Naive thymus-derived CD8-positive, alpha-beta T cell (primary cell): ENCODE data around the gene PSMB2. TPM values are rescaled to one million over a fixed set of nuclear protein-coding genes. Genes with fewer than 3 reads are reported as not detected.

Source experiments
- ATAC-seq, 2 donors: fragments of 150-1000 bp; cut with Tn5 transposase in 1 of 2; sonication (Bioruptor Pico), chemical (Tn5 transposase) in 1 of 2; 1 replicate in 1 of 2; 2 replicates in 1 of 2; pipeline ENCODE4 v1.10.0; 2021; ENCODE audit warnings: mild to moderate bottlenecking in 2 of 2, moderate library complexity in 2 of 2
- POLR2A ChIA-PET: fragments of 350-600 bp; sonication (Branson Sonifier 250); formaldehyde crosslinking; loops from one replicate; lab custom pipeline; 2021; ENCODE audit warnings: antibody characterized with exemption; lab: Charles Lee
- DNase-seq, 10 donors: peaks; one replicate each; pipeline versions ENCODE4 v3.0.0 to v3.0.0-alpha.2; 2020 to 2022
- H3K27ac Mint-ChIP-seq, 10 donors: one replicate each; pipeline ENCODE4 v1.8.0; 2020 to 2022; ENCODE audit warnings: mild to moderate bottlenecking in 10 of 10, mixed read lengths in 10 of 10, moderate library complexity in 4 of 10, inconsistent platforms in 1 of 10
- H3K27me3 Mint-ChIP-seq, 5 donors: one replicate each; pipeline ENCODE4 v1.8.0; 2021 to 2022; ENCODE audit warnings: mixed read lengths in 5 of 5
- H3K36me3 Mint-ChIP-seq, 3 donors: one replicate each; pipeline ENCODE4 v1.8.0; 2020 to 2022; ENCODE audit warnings: mixed read lengths in 3 of 3, mild to moderate bottlenecking in 2 of 3, inconsistent platforms in 1 of 3
- H3K4me1 Mint-ChIP-seq, 4 donors: one replicate each; pipeline ENCODE4 v1.8.0; 2021 to 2022; ENCODE audit warnings: mixed read lengths in 4 of 4
- H3K4me3 Mint-ChIP-seq, 10 donors: one replicate each; pipeline ENCODE4 v1.8.0; 2020 to 2022; ENCODE audit warnings: mild to moderate bottlenecking in 10 of 10, mixed read lengths in 10 of 10, moderate library complexity in 6 of 10, inconsistent platforms in 1 of 10
- H3K9me3 Mint-ChIP-seq, 9 donors: one replicate each; pipeline ENCODE4 v1.8.0; 2020 to 2022; ENCODE audit warnings: mixed read lengths in 9 of 9, mild to moderate bottlenecking in 3 of 9, inconsistent platforms in 1 of 9, moderate library complexity in 1 of 9
- polyA plus RNA-seq, 3 donors: library from polyadenylated mRNA; unstranded; fragments of 300-500 nt; fragmentation: Illumina TruSeq; gene quantifications; one replicate each; pipeline ENCODE4 v1.2.3, GENCODE V29; 2021
- total RNA-seq, 8 experiments: library from RNA in 2 of 8; stranded (reverse) in 2 of 8; gene quantifications; one replicate each; pipeline ENCODE4 v1.2.3 and lab custom pipeline; 2021 to 2026

Gene PSMB2
- total and polyA plus RNA-seq, 5 experiments from 2014 or later, result 26.1 to 72.5 (median 60.3) TPM

DNA sequence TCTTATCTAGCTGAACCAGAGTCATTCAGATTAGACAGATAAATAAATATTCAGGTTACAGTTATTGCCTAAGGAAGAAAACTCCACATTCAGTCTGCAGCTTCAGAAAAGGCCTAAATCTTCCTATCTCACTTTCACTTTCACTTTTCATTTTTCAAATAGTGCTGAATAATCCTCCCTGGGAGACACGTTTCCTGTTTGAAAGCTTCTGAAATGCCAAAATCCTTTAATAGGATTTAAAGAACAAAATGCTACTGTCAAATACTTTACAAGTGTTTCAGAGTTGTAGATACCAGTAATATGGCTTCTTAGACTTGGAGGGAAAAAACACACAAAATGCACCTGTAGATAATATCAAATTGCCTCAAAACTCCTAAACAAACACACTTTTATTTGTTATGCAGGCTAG, 3.9 kb downstream of the PSMB2 start:
- no peak for ATAC-seq
- peak in 3 of 10 donors; percentile 21 to 33 (median 27) for DNase-seq
- POLR2A ChIA-PET, result no interaction called here
- peak overlapping the region; percentile 58 to 84 (median 76) for H3K4me3 Mint-ChIP-seq
- peaks cover 11 to 40% (median 13%) of the 10 kb centered on the region in 3 donors for H3K36me3 Mint-ChIP-seq
- H3K4me1 Mint-ChIP-seq, result peaks cover 15 to 47% (median 38%) of the 10 kb centered on the region in 4 donors
- no peaks in the 10 kb centered on the region for H3K9me3 Mint-ChIP-seq
- H3K27ac Mint-ChIP-seq, result peak overlapping the region in 9 of 10 donors; percentile 72 to 92 (median 86)
- H3K27me3 Mint-ChIP-seq, result peaks cover 0 to 2% (median 0%) of the 10 kb centered on the region in 5 donors

DNA sequence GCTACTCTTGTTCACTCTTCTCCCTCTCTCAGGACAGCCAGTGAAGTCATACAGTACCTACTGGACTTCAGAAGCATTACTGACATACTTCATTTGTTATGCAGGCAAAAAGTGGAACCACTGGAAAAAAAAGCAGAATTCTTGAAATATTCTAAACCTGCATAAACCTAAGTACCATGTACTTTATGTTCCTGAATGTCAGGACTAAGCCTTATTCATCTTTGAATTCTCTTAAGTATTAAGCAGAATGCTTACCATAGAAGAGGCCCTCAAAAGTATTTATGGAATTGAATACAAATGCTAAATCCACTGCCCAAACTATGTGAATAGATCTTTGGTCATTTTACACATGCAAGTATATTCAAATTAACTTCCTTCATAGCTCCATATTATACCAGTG, 7.8 kb downstream of the PSMB2 start:
- no peak overlapping the region for H3K4me3 Mint-ChIP-seq
- H3K36me3 Mint-ChIP-seq, result peaks cover 9 to 75% (median 19%) of the 10 kb centered on the region in 3 donors
- peaks cover 6 to 32% (median 23%) of the 10 kb centered on the region in 4 donors for H3K4me1 Mint-ChIP-seq
- no peak for ATAC-seq
- H3K9me3 Mint-ChIP-seq, result no peaks in the 10 kb centered on the region
- POLR2A ChIA-PET, result interaction anchor here (0.7 kb wide), 1 partner anchor 18 kb away, joined by 3 read pairs; no protein-coding TSS in a partner anchor
- no peak for DNase-seq
- H3K27me3 Mint-ChIP-seq, result no peaks in the 10 kb centered on the region
- no peak overlapping the region for H3K27ac Mint-ChIP-seq

DNA sequence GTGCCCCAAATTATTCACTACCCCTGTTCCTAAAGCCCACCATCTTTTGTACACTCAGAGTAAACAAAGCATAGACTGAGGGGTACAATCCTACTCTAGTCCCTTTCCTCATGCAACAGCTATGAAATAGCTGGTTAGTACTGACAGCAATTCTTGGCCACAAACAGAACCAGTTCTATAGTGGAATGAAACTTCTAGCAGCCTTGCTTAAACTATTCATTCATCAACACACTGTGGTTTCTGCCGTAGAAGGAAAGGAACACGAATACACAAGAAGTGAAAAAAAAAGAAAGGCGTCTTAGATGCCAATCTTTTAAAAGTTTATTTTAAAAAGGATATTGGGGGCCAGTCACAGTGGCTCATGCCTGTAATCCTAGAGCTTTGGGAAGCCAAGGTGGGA, 9.9 kb downstream of the PSMB2 start:
- POLR2A ChIA-PET, result no interaction called here

DNA sequence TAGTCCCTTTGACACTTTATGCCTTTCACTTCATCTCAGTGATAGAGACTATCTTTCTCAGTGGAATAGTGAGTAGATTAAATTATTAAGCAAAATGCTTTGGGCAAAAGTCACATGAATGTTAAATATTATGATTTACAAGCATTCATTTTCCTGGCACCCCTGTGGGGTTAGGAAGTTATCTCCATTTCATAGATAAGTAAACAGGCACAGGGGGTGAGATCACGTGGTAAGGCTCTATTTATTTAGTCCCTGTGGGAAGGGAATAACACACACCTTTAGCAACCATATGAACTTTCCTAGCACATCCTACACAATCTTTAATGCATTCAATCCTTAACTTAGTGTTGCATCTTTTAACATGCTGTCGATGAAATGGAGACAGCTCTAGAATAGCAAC, 12.3 kb downstream of the PSMB2 start:
- H3K27ac Mint-ChIP-seq, result no peak overlapping the region

More for the DNA sequence above, 9.9 kb downstream of the PSMB2 start:
- H3K4me1 Mint-ChIP-seq, result peaks cover 0 to 26% (median 9%) of the 10 kb centered on the region in 4 donors
- no peak for DNase-seq
- no peak overlapping the region for H3K27ac Mint-ChIP-seq
- peaks cover 9 to 91% (median 19%) of the 10 kb centered on the region in 3 donors for H3K36me3 Mint-ChIP-seq
- H3K9me3 Mint-ChIP-seq, result no peaks in the 10 kb centered on the region
- H3K4me3 Mint-ChIP-seq, result no peak overlapping the region
- ATAC-seq, result no peak
- no peaks in the 10 kb centered on the region for H3K27me3 Mint-ChIP-seq

DNA sequence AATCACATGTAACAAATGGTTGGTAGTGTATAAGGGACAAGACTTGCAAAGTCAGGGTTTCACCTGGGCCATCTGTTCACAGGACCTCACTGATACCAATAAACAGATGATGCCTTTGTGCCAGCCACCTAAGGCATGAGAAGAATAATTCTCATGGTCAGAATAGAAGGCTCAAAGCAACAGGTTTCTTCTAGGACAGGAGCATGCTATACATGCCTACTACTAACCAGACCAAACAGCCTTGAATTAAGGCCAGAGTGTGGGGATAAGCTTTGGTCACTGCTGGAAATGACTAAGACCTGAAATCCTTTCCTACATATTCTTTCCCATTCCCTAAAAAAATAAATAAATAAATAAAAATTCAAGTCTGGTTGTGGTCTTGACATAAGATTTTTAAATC, 17.5 kb downstream of the PSMB2 start:
- Mint-ChIP-seq H3K36me3 (peaks cover 0 to 70% (median 1%) of the 10 kb centered on the region in 3 donors), H3K27ac (no peak overlapping the region), H3K4me1 (peaks cover 5 to 25% (median 10%) of the 10 kb centered on the region in 4 donors), H3K27me3 (no peaks in the 10 kb centered on the region), H3K4me3 (no peak overlapping the region), H3K9me3 (no peaks in the 10 kb centered on the region)
- ATAC-seq, result no peak
- POLR2A ChIA-PET, result no interaction called here
- no peak for DNase-seq

More for the DNA sequence above, 12.3 kb downstream of the PSMB2 start:
- ATAC-seq, result no peak
- no peaks in the 10 kb centered on the region for H3K27me3 Mint-ChIP-seq
- H3K36me3 Mint-ChIP-seq, result peaks cover 9 to 84% (median 16%) of the 10 kb centered on the region in 3 donors
- no peaks in the 10 kb centered on the region for H3K9me3 Mint-ChIP-seq
- no peak for DNase-seq
- peaks cover 2 to 21% (median 9%) of the 10 kb centered on the region in 4 donors for H3K4me1 Mint-ChIP-seq
- POLR2A ChIA-PET, result no interaction called here
- H3K4me3 Mint-ChIP-seq, result no peak overlapping the region

DNA sequence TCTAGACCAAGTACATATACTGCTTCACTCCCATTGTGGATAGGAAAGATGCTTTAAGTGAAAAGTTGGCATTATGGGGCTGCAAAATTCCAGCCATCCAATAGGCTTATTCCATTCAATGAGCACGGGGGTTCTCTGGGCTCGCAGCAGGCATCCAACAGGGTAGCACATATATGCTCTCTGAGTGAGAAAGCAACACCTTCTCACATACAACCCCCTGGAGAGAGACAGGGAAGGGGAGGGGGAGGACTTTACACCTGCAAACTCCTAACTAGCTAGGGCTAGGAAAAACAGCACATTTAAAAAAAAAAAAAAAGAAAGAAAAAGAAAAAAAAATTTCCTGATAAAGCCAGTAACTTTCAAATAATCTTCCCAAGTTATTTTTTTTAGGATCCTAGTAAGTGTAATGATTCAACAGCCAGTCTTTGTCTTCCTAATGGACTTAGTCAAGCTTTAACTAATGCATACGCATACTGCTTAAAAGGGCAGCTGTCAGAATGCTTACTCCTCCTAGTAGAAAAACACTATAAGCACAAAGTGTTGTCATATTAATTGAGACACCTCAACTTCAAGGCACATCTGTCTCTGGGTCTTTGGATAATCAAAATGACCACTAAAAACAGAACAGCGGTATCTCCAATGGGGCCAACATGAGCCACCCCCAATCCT, 18.7 kb downstream of the PSMB2 start:
- POLR2A ChIA-PET, result no interaction called here
- peaks cover 6 to 26% (median 13%) of the 10 kb centered on the region in 4 donors for H3K4me1 Mint-ChIP-seq
- H3K36me3 Mint-ChIP-seq, result peaks cover 0 to 72% (median 1%) of the 10 kb centered on the region in 3 donors
- ATAC-seq, result no peak
- DNase-seq, result no peak
- no peak overlapping the region for H3K4me3 Mint-ChIP-seq
- H3K27me3 Mint-ChIP-seq, result no peaks in the 10 kb centered on the region
- H3K27ac Mint-ChIP-seq, result no peak overlapping the region
- H3K9me3 Mint-ChIP-seq, result no peaks in the 10 kb centered on the region

DNA sequence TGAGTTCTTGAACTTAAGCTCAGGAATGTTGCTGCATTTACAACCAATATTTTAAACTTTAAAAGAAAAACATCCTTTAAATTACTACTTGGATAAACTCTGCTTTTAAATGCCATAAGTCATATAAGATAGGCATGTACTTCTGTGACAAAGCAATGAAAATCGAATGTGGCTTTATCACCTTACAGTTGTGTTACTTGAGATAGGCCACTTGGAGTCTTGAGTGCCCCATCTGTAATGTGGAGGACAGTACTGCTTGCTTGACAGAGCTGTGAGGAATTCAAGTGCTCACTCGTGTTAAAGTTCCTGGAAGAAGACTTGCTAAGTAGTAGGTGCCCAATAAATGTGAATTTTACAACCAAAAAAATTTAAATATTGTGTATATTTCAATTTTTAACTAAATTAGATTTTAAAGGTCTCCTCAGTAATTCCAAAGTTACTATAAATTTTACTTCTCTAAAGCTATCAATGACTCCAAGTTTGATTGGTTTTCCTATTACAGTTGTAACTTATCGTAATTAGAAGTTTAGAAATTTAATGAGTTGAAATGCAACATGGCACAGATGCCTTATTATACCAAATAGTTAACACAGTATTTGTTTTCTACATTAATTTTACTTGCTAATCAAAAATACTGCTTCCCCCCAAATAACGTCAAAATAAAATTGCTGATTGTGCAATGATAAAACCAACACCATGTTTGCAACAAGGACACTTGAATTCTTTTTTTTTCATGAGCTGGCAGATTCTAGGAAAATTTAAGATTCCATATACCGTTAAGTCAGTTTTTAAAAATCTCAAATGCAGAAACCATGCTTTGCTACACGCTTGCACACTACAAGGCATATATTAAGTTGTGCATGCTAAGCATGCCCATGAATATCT, 21.8 kb downstream of the PSMB2 start:
- DNase-seq (no peak), ATAC-seq (no peak)
- Mint-ChIP-seq H3K9me3 (no peaks in the 10 kb centered on the region), H3K4me3 (no peak overlapping the region), H3K4me1 (peaks cover 8 to 32% (median 19%) of the 10 kb centered on the region in 4 donors), H3K27me3 (no peaks in the 10 kb centered on the region), H3K27ac (no peak overlapping the region), H3K36me3 (peaks cover 0 to 71% (median 0%) of the 10 kb centered on the region in 3 donors)
- POLR2A ChIA-PET, result no interaction called here

DNA sequence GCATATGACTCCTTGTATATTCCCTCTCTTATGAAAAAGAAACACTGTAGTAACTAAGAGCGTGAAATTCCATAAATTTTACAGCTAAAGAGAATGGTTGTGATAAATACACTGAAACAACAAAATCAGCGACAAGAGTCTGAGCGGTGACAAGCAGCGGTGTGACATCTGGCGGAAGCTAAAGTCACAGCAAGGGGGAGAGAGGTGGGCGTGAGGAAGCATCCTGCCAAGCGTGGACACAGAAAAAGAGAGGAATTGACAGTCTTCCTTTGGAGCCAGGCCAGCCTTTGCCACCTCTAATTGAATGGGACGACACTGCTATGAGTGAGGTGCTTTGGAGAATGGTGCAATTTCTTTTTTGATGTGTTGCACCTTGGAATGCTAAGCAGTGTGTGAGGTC, 25.9 kb downstream of the PSMB2 start:
- POLR2A ChIA-PET, result interaction anchor here (0.6 kb wide), 1 partner anchor 107 kb away, joined by 3 read pairs; no protein-coding TSS in a partner anchor
- Mint-ChIP-seq H3K9me3 (no peaks in the 10 kb centered on the region), H3K27me3 (no peaks in the 10 kb centered on the region), H3K4me1 (peaks cover 7 to 32% (median 13%) of the 10 kb centered on the region in 4 donors), H3K27ac (peak overlapping the region in 3 of 10 donors; percentile 16 to 61 (median 49)), H3K4me3 (peak overlapping the region in 1 of 10 donors; percentile 4), H3K36me3 (peaks cover 0 to 70% (median 0%) of the 10 kb centered on the region in 3 donors)
- ATAC-seq (no peak), DNase-seq (no peak)

DNA sequence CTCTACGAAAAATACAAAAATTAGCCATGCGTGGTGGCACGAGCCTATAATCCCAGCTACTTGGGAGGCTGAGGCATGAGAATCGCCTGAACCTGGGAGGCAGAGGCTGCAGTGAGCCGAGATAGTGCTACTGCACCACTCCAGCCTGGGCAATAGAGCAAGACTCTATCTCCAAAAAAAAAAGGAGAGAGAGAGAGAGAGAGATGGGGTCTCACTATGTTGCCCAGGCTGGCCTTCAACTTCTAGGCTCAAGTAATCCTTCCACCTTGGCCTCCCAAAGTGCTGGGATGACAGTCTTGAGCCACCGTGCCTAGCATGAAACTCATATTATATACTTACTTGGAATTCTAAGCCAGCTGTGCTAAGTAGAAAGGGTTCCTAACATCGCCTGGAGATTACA, 29.7 kb downstream of the PSMB2 start:
- no peaks in the 10 kb centered on the region for H3K9me3 Mint-ChIP-seq
- peak overlapping the region in 1 of 10 donors; percentile 48 for H3K27ac Mint-ChIP-seq
- DNase-seq (no peak), ATAC-seq (no peak)
- H3K36me3 Mint-ChIP-seq, result peaks cover 0 to 75% (median 16%) of the 10 kb centered on the region in 3 donors
- peaks cover 9 to 17% (median 13%) of the 10 kb centered on the region in 4 donors for H3K4me1 Mint-ChIP-seq
- no peak overlapping the region for H3K4me3 Mint-ChIP-seq
- POLR2A ChIA-PET, result no interaction called here
- no peaks in the 10 kb centered on the region for H3K27me3 Mint-ChIP-seq

DNA sequence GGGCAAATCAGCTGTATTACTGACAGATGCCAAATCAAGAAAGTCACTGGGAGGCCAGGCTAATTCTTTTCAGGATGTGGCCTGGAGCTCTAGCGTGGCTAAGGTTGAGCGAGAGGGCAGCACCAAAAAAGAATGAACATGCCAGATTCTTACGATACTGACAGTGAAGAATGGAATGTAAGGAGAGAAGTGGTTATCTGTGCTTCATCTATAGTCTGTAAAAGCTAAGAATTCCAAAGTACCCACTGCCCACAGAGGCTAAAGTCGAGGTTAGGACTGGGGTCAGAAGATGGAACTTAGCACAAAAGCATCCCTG, 35.5 kb downstream of the PSMB2 start:
- ATAC-seq (no peak), DNase-seq (no peak)
- Mint-ChIP-seq H3K4me1 (peaks cover 6 to 15% (median 7%) of the 10 kb centered on the region in 4 donors), H3K36me3 (peaks cover 0 to 83% (median 28%) of the 10 kb centered on the region in 3 donors), H3K4me3 (no peak overlapping the region), H3K27me3 (no peaks in the 10 kb centered on the region), H3K27ac (peak overlapping the region in 4 of 10 donors; percentile 24 to 76 (median 29)), H3K9me3 (no peaks in the 10 kb centered on the region)
- POLR2A ChIA-PET, result no interaction called here

DNA sequence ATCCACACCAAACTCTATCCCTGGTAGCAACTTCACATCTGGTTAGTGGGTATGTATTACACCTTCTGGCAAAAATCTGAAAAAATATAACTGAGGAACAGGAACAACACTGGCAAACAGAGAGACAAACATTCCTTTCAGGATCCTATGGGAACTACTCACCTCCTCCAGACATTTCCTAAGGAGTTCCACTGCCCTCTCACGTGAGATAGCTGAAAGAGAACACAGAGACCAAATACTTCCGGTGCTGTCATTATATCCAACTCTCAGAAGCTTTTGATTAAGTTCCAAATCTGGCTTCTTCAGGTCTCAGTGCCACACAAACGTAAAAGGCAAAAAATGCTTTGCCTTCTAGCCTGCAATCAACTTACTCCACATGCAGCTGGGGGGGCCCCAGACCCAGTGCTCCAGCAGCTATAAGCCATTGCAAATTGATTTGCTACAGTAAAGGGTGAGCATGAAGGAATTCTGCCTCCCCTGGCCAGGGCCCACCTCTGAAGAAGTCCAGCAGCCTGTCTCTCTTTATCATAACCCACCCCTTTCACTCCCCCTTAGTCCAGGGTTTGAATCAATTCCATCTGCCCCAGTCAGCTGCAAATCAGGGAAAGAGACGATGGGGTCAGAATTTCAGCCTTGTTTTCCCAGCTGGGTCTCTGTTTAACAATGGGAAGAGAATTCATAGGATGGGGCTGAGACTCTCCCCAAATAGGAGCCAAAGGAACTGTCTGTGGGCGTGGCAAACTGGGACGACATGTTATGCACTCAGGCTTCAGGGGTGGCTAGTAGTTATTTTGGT, 36.1 kb downstream of the PSMB2 start:
- ATAC-seq (no peak), DNase-seq (no peak)
- POLR2A ChIA-PET, result no interaction called here
- Mint-ChIP-seq H3K27ac (peak overlapping the region in 3 of 10 donors; percentile 28 to 76 (median 30)), H3K4me3 (no peak overlapping the region), H3K4me1 (peaks cover 6 to 15% (median 7%) of the 10 kb centered on the region in 4 donors), H3K9me3 (no peaks in the 10 kb centered on the region), H3K27me3 (no peaks in the 10 kb centered on the region), H3K36me3 (peaks cover 0 to 86% (median 28%) of the 10 kb centered on the region in 3 donors)

DNA sequence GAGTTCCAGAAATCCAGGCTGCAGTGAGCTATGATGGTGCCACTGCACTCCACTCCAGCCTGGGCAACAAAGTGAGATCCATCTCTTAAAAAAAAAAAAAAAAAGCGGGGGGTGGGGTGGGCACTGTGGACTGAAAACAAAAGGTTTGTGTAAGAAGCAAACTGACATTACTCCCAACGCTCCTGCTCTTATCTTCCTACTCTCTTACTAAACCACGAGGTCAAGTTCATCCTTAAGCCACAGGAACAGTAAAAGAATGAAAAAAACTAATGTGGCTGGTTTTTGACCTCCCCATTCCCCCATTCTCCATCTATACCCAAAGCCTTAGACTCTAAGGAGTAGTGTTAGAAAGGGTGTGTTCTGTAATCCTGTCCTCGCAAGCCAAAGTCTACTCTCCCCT, 37.4 kb downstream of the PSMB2 start:
- Mint-ChIP-seq H3K4me1 (peaks cover 6 to 15% (median 7%) of the 10 kb centered on the region in 4 donors), H3K27ac (no peak overlapping the region), H3K9me3 (no peaks in the 10 kb centered on the region), H3K4me3 (no peak overlapping the region), H3K36me3 (peaks cover 0 to 84% (median 25%) of the 10 kb centered on the region in 3 donors), H3K27me3 (no peaks in the 10 kb centered on the region)
- ATAC-seq (no peak), DNase-seq (no peak)
- POLR2A ChIA-PET, result interaction anchor here (0.6 to 0.7 kb wide), 2 partner anchors 32 to 118 kb away, joined by 4 to 7 read pairs; no protein-coding TSS in a partner anchor
